ENCODE results near the gene DDX39A.

Gene DDX39A

DNA sequence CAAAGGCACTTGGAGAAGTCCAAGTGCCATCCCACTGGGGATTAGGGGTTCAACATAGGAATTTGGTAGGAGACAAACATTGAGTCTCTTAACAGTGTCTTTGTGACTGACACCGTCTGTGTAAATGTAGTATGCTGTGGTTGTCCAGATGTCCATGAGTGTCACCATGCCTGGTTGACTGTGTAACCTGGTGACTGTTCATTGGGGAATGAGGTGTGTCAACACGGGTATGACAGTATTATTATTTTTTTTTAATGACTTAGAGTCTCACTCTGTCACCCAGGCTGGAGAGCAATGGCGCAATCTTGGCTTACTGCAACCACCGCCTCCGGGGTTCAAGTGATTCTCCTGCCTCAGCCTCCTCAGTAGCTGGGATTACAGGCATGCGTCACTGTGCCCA lies 30.2 kb upstream of the DDX39A start:
- no peak overlapping the region for H3K9ac ChIP-seq
- no peaks in the 10 kb centered on the region for H3K79me2 ChIP-seq (ENCODE audit: insufficient read depth, low read depth)
- H4K20me1 ChIP-seq (ENCODE audit: insufficient read depth), result no peaks in the 10 kb centered on the region
- no peak overlapping the region for H3K4me2 ChIP-seq
- H2AFZ ChIP-seq (ENCODE audit: low read depth), result no peak overlapping the region
- H3K4me3 ChIP-seq (IDR thresholded peaks at IDR 0.05; ENCODE audit: insufficient read depth, low read depth, low read length), result no peak overlapping the region
- TF ChIP-seq CTCF (conservative IDR thresholded peaks at IDR 0.05; ENCODE audit: low read depth, low read length), result no peak
- no peaks in the 10 kb centered on the region for H3K36me3 ChIP-seq (ENCODE audit: insufficient read depth)
- H3K4me1 ChIP-seq (ENCODE audit: low read depth, poor library complexity, severe bottlenecking), result no peaks in the 10 kb centered on the region
- no peak overlapping the region for H3K27ac ChIP-seq
- no peaks in the 10 kb centered on the region for H3K27me3 ChIP-seq (ENCODE audit: insufficient read depth, low read depth)

DNA sequence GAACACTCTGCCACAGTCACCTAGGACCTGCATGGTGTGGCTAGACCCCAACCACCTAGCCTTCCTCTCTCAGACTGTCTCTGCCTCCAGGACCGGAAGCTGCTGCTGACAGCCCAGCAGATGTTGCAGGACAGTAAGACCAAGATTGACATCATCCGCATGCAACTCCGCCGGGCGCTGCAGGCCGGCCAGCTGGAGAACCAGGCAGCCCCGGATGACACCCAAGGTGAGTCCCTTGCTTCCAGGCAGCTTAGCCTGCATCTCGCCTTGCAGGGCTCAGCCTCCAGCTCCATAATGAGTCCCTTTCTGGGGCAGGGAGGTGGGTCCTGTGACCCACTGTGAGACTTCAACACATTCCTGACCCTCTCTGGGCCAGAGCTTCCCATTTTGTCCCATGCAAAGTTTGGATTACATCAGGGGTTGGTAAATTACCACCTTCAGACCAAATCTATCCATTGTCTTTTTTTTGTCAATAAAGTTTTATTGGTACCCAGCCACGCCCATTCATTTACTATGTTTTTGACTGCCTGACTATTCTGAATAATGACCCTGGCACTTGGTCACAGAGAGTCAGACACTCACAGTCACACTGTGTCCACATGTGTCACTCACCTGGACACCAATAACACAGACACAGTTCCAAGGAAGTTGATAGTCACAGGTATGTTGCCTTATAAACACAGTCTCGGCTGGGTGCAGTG lies 27.3 kb upstream of the DDX39A start:
- Histone ChIP-seq H4K20me1 (ENCODE audit: insufficient read depth) (no peaks in the 10 kb centered on the region), H3K4me1 (ENCODE audit: low read depth, poor library complexity, severe bottlenecking) (no peaks in the 10 kb centered on the region), H3K79me2 (ENCODE audit: insufficient read depth, low read depth) (no peaks in the 10 kb centered on the region), H3K27ac (no peak overlapping the region), H3K27me3 (ENCODE audit: insufficient read depth, low read depth) (no peaks in the 10 kb centered on the region), H3K9ac (no peak overlapping the region), H3K4me2 (no peak overlapping the region), H2AFZ (ENCODE audit: low read depth) (no peak overlapping the region), H3K4me3 (IDR thresholded peaks at IDR 0.05; ENCODE audit: insufficient read depth, low read depth, low read length) (no peak overlapping the region), H3K36me3 (ENCODE audit: insufficient read depth) (no peaks in the 10 kb centered on the region)
- no peak for TF ChIP-seq CTCF (conservative IDR thresholded peaks at IDR 0.05; ENCODE audit: low read depth, low read length)

GRCh38 chr19:14443632-14444216 lies 24.6 kb upstream of the DDX39A start:
- Histone ChIP-seq H3K9ac (no peak overlapping the region), H3K27me3 (ENCODE audit: insufficient read depth, low read depth) (no peaks in the 10 kb centered on the region), H3K79me2 (ENCODE audit: insufficient read depth, low read depth) (no peaks in the 10 kb centered on the region), H3K4me3 (IDR thresholded peaks at IDR 0.05; ENCODE audit: insufficient read depth, low read depth, low read length) (no peak overlapping the region), H3K4me1 (ENCODE audit: low read depth, poor library complexity, severe bottlenecking) (no peaks in the 10 kb centered on the region), H3K27ac (no peak overlapping the region), H2AFZ (ENCODE audit: low read depth) (no peak overlapping the region), H3K36me3 (ENCODE audit: insufficient read depth) (no peaks in the 10 kb centered on the region), H3K4me2 (no peak overlapping the region), H4K20me1 (ENCODE audit: insufficient read depth) (no peaks in the 10 kb centered on the region)
- TF ChIP-seq CTCF (conservative IDR thresholded peaks at IDR 0.05; ENCODE audit: low read depth, low read length), result no peak

- Histone ChIP-seq H3K36me3 (ENCODE audit: insufficient read depth) (no peaks in the 10 kb centered on the region), H3K9ac (no peak overlapping the region)
- no peak for TF ChIP-seq CTCF (conservative IDR thresholded peaks at IDR 0.05; ENCODE audit: low read depth, low read length)
Observed at GRCh38 chr19:14442891-14443631, 23.9 kb upstream of the DDX39A start.

More at GRCh38 chr19:14442891-14443631, 23.9 kb upstream of the DDX39A start:
- Histone ChIP-seq H3K4me1 (ENCODE audit: low read depth, poor library complexity, severe bottlenecking) (no peaks in the 10 kb centered on the region), H2AFZ (ENCODE audit: low read depth) (no peak overlapping the region), H3K27ac (no peak overlapping the region), H3K4me3 (IDR thresholded peaks at IDR 0.05; ENCODE audit: insufficient read depth, low read depth, low read length) (no peak overlapping the region), H3K4me2 (no peak overlapping the region), H3K79me2 (ENCODE audit: insufficient read depth, low read depth) (no peaks in the 10 kb centered on the region), H4K20me1 (ENCODE audit: insufficient read depth) (no peaks in the 10 kb centered on the region), H3K27me3 (ENCODE audit: insufficient read depth, low read depth) (no peaks in the 10 kb centered on the region)
